ENCODE measurements around the gene DNMBP.
"Not testable (repeated sequence)": the region's sequence is repeated elsewhere in the genome, so short reads cannot be mapped to it uniquely, and the experiment has no call there.

The DNMBP gene

DNA sequence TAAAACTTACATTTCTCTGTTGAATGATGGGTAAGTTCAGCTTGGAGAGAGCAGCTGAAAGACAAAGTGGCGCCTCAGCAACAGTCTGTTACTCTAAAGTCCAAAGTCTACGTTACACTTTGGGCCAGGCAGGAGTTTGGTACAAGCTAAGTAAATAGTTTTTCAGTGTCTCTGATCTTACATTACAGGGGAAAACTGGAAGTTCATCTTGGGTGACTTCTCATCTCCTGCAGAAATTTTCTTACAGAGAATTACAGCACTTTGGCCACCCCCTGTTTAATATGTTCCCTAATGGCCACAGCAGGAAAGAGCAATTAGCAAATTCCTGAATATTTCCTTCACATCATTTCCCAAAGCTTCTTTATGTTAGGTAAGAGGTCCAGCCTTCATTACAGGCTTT, 160.2 kb downstream of the DNMBP start:
- TF ChIP-seq CTCF (IDR thresholded peaks at IDR 0.05; ENCODE audit: borderline replicate concordance, insufficient read depth, low read depth, low read length), result no peak
- no peak overlapping the region for H3K4me3 ChIP-seq (ENCODE audit: low read depth, low read length)

DNA sequence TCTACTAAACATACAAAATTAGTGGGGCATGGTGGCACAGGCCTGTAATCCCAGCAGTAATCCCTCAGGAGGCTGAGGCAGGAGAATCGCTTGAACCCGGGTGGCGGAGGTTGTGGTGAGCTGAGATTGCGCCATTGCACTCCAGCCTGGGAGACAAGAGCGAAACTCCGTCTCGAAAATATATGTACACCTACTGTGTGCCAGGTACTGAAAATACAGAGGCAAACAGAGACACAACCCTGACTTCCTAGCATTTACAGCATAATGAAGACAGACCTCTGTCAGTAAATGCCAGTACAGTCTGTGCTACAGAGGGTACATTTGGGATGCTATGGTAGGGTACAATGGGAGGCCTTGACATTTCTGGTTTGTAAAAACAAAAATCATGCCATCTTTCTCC, 160.7 kb downstream of the DNMBP start:
- TF ChIP-seq CTCF (IDR thresholded peaks at IDR 0.05; ENCODE audit: borderline replicate concordance, insufficient read depth, low read depth, low read length), result no peak
- no peak overlapping the region for H3K4me3 ChIP-seq (ENCODE audit: low read depth, low read length)

GRCh38 chr10:99845837-99846382, 163.8 kb downstream of the DNMBP start:
- peak overlapping the region; percentile 8 for H3K4me3 ChIP-seq (ENCODE audit: low read depth, low read length)

DNA sequence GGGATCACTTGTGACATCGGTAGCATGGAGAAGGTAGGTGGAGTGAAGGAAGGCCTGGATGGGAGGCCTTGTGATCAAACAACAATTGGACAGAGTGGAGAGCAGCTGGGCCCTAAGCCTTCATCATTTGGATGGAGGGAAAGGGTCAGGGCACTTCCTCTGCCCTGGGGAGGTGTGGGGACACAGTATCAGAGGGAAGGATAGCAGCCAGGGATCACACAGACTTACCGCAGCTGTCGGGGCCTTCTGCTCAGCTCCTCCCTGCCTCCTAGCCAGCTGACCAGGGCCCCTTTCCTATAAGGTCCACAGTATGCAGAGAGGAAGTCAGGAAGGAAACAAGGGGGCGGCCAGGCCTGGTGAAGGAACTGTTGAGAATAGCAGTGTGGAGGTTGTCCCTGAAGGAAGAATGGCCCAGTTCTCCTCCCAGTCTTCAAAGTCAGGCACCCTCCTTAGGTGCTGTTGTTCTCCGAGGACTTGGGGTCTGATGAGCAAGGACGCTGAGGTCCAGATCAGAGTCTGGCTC, 165.3 kb downstream of the DNMBP start:
- no peak overlapping the region for H3K4me3 ChIP-seq (ENCODE audit: low read depth, low read length)
- no peak for TF ChIP-seq CTCF (IDR thresholded peaks at IDR 0.05; ENCODE audit: borderline replicate concordance, insufficient read depth, low read depth, low read length)

More at GRCh38 chr10:99845837-99846382, 163.8 kb downstream of the DNMBP start:
- peak; percentile 74 for TF ChIP-seq CTCF (IDR thresholded peaks at IDR 0.05; ENCODE audit: borderline replicate concordance, insufficient read depth, low read depth, low read length)

DNA sequence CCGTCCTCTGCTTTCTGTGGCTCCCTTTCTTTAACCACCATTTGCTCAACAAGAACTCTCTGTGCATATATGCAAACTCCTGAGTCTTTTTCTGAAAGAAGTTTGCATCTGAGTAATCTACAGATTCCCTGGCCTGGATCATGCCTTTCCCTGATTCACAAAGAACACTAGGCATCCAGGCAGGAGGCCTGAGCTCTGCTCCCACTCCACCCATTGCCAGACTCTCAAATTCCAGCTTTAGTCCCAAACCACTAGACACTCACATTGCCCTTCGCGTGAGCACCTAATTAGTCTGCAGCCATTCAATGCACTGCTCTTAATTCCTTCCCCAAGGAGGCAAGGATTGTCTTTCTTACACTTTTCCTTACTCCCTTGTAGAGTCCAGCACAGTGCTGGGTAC, 166.4 kb downstream of the DNMBP start:
- H3K4me3 ChIP-seq (ENCODE audit: low read depth, low read length), result no peak overlapping the region
- TF ChIP-seq CTCF (IDR thresholded peaks at IDR 0.05; ENCODE audit: borderline replicate concordance, insufficient read depth, low read depth, low read length), result no peak

DNA sequence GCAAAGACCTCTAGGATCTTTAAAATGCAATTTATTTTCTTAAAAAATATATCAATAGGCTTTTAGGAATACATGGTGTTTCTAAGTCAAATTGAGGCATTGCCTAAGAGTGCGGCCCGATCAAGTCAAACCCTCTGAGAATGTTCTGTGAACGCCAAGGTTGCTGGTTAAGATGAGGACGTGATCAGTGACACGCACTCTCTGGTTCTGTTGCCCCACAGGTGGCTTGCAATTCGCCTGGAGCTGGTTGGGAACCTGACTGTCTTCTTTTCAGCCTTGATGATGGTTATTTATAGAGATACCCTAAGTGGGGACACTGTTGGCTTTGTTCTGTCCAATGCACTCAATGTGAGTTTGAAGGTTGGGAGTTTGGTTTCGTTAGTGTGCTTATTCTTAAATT, 168.0 kb downstream of the DNMBP start:
- no peak for TF ChIP-seq CTCF (IDR thresholded peaks at IDR 0.05; ENCODE audit: borderline replicate concordance, insufficient read depth, low read depth, low read length)
- no peak overlapping the region for H3K4me3 ChIP-seq (ENCODE audit: low read depth, low read length)

DNA sequence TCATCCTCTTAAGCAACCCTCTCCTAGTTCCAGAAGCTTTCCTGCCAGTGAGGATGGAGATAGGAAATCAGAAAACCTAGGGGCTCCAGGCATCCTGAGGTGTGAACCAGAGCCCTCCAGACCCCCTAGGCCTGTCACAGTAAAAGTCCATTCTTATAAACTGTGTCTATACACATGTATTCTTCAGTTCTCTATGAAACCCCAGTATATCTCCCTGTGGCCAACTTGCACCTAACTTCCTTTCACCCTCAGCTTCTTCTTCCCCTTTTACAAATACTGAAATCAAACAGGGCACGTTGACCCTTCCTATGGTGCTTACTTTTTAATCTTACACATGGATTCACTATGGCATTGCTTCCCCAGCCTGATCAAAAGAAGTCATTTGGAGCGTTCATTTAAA, 168.9 kb downstream of the DNMBP start:
- not testable (repeated sequence) for H3K4me3 ChIP-seq (ENCODE audit: low read depth, low read length)
